Adrenal gland (tissue), 5 donors: ENCODE measurements around the gene POU2AF2.

Source experiments
- POLR2A ChIP-seq, 2 donors: fragments of 450-650 bp; IDR thresholded peaks; one replicate each; pipeline ENCODE4 v1.6.1; 2017; ENCODE audit warnings: antibody characterized with exemption in 2 of 2, mild to moderate bottlenecking in 2 of 2, moderate library complexity in 1 of 2
- TF ChIP-seq, protein P1 (sequence below), 6 experiments: fragments of 450-650 bp in 4 of 6; fragments of 200-600 bp in 2 of 6; sonication (generic) in 1 of 6; IDR thresholded peaks; 1 replicate in 5 of 6; 2 replicates in 1 of 6; pipeline versions ENCODE4 v1.5.1 to v1.8.0; 2016 to 2021; ENCODE audit warnings: antibody characterized with exemption in 6 of 6, mild to moderate bottlenecking in 2 of 6, moderate library complexity in 1 of 6
- donor health status: DM: no; HTN: no; CAD: no.

DNA sequence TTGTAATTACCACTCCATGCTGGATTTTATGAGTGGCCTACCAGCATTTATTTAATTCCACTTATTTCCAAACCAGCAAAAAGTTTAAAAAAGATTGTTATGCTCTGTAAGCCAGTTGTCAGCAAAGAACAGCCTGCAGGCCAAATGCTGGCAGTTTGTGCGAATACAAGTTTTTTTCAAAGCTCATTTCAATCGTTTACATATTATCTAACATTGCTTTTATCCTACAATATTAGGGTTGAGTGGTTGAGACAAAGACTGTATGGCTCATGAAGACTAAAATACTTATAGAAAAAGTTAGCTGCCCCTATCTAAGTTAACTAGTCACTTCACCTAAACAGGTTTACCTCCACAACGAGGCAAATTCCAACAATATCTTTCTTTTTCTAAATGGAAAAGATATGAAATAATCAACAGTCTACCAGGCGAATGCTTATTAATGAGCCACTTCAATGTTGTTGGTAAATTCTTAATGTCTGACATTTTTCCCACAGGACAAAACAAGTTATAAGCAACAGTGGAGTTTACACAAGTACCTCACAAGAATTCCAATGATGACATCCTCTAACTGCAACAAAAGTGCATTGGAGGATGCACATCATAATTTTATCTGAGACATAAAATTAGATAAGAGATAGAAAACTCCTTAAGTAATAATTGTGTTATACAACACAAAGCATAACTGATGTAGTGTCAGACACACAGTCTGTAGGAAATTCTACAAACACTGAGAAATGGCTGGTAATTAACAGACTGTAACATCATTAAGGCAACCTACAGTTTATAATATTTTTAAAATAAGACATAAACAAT, 35.8 kb upstream of the POU2AF2 start:
- TF ChIP-seq, protein P1, sequence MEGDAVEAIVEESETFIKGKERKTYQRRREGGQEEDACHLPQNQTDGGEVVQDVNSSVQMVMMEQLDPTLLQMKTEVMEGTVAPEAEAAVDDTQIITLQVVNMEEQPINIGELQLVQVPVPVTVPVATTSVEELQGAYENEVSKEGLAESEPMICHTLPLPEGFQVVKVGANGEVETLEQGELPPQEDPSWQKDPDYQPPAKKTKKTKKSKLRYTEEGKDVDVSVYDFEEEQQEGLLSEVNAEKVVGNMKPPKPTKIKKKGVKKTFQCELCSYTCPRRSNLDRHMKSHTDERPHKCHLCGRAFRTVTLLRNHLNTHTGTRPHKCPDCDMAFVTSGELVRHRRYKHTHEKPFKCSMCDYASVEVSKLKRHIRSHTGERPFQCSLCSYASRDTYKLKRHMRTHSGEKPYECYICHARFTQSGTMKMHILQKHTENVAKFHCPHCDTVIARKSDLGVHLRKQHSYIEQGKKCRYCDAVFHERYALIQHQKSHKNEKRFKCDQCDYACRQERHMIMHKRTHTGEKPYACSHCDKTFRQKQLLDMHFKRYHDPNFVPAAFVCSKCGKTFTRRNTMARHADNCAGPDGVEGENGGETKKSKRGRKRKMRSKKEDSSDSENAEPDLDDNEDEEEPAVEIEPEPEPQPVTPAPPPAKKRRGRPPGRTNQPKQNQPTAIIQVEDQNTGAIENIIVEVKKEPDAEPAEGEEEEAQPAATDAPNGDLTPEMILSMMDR (IDR thresholded peaks at IDR 0.05): no peak
- TF ChIP-seq POLR2A (IDR thresholded peaks at IDR 0.05): no peak
